IPS-NIHi7 (cell line): ENCODE measurements around the gene MORC3.
A peak's percentile ranks its signal among the peaks of the same experiment; 100 is the strongest.
"Not testable (repeated sequence)": the region's sequence is repeated elsewhere in the genome, so short reads cannot be mapped to it uniquely, and the experiment has no call there.

Source experiments
- DNase-seq: peaks from one replicate; pipeline ENCODE4 v3.0.0; 2012; ENCODE audit warnings: mixed read lengths; ENCODE audit errors: extremely low spot score

Gene MORC3, protein sequence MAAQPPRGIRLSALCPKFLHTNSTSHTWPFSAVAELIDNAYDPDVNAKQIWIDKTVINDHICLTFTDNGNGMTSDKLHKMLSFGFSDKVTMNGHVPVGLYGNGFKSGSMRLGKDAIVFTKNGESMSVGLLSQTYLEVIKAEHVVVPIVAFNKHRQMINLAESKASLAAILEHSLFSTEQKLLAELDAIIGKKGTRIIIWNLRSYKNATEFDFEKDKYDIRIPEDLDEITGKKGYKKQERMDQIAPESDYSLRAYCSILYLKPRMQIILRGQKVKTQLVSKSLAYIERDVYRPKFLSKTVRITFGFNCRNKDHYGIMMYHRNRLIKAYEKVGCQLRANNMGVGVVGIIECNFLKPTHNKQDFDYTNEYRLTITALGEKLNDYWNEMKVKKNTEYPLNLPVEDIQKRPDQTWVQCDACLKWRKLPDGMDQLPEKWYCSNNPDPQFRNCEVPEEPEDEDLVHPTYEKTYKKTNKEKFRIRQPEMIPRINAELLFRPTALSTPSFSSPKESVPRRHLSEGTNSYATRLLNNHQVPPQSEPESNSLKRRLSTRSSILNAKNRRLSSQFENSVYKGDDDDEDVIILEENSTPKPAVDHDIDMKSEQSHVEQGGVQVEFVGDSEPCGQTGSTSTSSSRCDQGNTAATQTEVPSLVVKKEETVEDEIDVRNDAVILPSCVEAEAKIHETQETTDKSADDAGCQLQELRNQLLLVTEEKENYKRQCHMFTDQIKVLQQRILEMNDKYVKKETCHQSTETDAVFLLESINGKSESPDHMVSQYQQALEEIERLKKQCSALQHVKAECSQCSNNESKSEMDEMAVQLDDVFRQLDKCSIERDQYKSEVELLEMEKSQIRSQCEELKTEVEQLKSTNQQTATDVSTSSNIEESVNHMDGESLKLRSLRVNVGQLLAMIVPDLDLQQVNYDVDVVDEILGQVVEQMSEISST

DNA sequence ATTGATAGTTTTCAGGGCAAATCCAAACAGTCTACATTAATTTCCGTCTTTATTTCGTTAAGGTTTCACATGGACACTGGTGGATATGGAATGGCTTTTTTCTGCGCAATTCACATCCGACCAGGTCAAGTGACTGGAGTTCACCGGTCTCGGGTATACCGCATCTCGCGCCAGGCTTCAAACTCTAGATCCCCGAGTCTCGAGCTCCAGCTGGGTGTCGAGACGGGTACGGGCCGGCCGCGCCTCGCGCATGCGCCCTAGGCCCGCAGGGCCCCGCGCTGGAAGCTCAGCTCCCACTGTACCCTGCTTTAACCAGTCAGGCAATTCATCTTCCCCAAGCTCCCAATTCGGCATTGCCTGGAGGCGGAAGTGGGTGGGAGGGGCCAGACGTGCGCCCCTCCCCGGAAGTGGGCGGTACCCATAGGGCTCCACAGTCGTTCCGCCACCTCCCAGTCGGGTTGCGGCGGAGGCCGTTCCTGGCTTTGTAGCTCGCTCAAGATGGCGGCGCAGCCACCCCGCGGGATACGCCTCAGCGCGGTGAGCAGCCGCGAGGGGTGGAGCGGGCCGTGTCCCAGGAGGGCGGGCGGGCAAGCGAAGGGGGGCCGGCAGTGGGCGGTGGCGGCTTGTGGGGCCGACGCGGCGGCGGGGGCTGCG, at the start of gene MORC3:
Gene MORC3 (plus strand): TSS at position 431 of the 654 bp plus-strand sequence. CDS start 68 bp downstream, at position 499.
- DNase-seq = peak; percentile 100

DNA sequence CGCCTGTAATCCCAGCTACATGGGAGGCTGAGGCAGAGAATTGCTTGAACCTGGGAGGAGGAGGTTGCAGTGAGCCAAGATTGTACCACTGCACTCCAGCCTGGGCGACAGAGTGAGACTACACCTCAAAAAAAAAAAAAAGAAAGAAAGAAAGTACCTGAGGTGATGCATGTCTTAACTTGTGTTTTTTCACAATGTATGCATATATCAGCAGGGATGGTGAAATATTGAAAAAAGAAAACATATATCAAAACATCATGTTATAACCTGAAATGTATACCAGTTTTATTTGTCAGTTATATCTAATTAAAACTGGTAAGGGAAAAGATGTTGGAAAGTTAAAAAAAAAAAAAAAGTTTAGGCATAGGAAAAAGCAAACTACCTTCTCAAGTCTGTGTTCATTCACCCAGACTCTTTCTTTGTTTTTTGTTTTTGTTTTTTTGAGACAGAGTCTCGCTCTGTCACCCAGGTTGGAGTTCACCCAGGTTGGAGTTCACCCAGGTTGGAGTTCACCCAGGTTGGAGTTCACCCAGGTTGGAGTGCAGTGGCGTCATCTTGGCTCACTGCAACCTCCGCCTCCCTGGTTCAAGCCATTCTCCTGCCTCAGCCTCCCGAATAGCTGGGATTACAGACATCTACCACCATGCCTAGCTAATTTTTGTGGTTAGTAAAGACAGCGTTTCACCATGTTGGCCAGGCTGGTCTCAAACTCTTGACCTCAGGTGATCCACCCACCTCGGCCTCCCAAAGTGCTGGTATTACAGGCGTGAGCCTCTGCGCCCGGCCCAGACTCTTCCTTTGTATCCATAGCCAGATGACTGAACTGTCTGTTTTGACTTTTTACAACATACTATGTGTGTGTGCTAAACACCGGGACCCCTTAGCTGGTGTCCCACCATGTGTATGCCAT, 49.0 kb upstream of the MORC3 start:
- not testable (repeated sequence) for DNase-seq

DNA sequence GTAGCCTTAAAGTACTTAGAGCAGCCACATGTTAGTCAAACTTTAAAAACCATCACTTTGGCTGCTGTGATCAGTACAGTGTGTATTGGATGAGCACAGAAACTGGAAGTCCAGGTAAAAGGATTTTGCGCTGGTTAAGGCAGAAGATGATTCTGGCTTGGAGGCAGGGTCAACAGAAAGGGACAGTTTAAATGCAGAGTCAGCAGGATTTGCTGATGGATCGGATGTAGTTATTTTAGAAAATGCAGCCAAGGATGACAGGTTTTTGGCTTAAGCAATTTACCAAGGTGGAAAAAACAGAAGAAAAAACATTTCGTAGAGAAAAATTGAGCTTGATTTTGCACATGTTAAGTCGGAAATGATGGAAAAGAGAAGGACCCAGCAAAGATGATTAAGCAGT, 45.9 kb upstream of the MORC3 start:
- DNase-seq = no peak

DNA sequence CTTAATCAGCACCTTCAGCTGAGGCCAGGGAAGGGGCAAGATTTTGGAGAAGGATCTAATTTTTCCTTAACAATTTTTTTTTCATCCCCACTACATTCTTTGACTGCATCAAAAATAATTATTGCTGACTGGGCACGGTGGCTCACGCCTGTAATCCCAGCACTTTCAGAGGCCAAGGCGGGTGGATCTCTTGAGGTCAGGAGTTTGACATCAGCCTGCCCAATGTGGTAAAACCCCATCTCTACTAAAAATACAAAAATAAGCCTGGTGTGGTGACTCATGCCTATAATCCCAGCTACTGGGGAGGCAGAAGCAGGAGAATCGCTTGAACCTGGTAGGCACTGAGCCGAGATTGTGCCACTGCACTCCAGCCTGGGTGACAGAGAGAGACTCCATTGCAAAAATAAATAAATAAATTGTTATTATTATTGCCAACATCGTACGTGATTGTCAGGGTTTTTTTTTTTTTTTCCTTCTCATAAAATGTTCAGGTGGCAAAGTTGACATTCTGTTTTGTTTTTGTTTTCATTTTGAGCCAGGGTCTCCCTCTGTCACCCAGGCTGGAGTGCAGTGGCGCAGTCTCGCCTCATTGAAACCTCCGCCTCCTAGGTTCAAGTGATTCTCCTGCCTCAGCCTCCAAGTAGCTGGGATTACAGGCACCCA, 37.3 kb upstream of the MORC3 start:
- no peak for DNase-seq

DNA sequence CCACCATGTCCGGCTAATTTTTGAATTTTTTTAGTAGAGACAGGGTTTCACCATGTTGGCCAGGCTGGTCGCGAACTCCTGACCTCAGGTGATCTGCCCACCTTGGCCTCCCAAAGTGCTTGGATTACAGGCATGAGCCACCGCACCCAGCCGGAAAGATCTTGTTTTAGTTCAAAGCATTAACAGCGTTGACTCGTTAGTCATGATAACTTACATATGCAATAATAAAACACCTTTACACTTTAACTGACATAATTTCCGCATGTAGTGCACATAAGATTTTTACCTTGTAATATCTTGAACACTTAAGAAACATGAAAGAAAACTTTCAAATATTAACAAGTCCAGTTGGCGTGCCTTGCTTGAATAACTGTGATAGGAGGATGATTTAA, 36.8 kb upstream of the MORC3 start:
- DNase-seq = not testable (repeated sequence)

DNA sequence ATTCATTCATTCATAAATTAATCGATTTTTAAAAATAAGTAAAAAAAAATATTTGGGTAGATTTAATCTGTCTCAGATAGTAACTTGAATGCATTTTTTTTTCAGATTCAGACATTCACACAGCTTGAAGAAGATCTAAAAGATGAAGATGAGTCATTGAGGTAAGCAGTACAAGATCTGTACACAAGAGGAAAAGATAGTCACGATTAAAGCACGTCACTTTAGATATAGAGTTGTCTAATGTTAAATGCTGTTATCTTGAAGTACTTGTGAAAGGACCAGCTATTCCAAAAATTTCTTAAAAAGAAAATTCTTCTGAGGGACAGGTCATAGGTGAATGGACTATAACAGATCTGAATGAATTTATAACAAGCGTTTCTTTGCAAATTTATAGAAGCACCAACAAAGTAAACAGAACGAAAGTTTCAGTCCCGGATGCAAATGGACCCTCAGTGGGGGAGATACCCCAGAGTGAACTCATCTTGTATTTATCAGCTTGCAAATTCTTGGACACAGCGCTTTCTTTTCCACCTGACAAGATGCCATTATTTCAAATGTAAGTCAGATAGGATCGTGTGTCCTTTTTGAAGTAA, 31.2 kb upstream of the MORC3 start:
- no peak for DNase-seq

DNA sequence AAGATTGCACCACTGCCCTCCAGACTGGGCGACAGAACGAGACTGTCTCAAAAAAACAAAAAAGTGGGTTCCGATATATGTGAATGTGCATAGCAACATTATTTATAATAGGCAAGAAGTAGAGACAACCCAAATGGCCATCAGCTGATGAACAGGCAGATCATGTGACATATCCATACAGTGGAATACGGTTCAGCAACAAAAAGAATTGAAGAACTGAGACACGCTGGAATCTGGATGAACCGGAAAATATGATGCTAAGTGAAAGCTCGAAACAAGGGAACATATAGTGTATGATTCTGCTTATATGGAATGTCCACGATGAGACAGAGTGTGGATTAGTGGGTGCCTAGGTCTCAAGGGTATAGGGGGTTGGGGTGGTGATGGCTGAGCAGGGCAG, 28.5 kb upstream of the MORC3 start:
- DNase-seq = no peak

DNA sequence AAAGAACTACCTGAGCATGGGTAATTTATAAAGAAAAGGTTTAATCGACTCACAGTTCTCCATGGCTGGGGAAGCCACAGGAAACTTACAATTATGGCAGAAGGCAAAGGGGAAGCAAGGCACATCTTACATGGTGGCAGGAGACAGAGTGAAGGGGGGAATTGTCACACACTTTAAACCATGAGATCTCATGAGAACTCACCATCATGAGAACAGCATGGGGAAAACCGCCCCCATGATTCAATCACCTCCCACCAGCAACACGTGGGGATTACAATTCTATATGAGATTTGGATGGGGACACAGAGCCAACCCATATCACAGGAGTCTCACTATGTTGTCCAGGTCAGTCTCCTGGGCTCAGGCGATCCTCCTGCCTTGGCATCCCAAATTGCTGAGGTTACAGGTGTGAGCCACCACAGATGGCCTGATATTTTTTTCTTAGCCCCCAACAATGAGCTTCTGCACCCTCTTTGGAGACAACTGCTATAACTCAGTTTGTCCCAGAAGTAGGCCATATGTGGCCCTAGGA, 22.5 kb upstream of the MORC3 start:
- no peak for DNase-seq

DNA sequence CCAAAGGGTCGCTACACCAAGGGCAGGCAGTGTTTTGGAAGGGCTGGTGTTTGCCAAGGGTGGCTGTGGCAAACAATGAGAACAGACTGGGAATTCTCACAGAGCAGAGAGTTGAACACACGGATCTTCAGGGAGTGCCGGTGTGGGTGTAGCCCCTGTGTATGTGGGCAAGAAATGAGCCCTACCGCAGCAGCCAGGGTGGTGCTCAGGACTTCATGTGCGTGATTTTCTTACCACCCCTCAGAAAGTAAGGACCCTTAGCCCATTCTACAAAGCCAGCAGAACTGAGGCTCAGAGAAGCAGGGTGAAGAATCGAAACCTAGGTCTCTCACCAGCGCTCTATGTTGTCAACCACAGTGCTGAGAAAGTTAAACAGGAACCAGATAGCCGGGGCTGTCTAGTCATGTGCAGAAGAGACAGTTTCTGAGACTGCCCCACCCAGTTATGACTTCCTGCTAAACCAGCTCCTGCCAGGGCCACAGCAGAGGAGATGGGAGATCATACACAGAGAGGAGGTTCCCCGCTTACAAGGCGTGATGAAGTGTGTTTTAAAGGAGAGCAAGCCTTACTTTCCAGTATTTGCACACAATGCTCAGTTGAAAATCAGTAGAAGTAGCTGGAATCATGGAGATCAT, 21.9 kb upstream of the MORC3 start:
- no peak for DNase-seq

DNA sequence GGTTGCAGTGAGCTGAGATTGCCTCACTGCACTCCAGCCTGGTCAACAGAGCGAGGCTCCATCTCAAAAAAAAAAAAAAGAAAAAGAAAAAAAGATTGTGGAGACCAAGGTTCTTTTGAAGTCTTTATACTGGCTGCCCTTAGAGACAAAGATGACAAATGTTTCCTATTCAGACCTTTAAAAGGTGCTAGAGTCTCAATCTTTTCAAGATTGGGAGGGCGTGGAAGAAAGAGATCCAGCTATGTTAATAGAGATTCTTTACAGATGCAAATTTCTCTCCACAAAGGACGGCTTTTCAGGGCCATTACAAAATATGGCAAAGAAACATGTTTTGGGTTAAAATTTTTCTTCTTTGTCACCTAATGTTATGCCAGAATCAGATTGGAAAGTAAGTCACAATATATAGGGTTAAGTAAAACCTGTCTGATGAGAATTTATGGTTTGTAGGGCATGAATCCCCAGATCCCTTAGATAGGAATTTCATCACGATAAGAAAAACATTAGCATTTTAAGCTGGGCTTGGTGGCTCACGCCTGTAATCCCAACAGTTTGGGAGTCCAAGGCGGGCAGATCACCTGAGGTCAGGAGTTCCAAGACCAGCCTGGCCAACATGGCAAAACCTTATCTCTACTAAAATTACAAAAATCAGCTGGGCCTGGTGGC, 13.0 kb upstream of the MORC3 start:
- DNase-seq = no peak

DNA sequence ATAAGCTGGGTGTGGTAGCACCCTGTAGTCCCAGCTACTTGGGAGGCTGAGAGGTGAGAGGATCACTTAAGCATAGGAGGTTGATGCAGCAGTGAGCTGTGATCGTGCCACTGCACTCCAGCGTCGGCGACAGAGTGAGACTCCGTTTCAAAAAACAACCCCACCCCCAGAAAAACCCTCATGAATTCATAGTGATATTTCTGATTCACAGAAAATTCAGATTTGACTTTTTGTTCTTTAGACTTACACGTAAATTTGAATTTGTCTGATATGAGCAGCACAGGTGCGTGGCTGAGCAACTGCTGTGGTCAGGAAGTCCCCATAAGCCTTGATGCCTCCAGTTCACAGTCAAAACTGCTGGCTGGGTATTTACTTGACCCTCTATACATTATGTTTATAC, 10.0 kb upstream of the MORC3 start:
- DNase-seq = no peak

DNA sequence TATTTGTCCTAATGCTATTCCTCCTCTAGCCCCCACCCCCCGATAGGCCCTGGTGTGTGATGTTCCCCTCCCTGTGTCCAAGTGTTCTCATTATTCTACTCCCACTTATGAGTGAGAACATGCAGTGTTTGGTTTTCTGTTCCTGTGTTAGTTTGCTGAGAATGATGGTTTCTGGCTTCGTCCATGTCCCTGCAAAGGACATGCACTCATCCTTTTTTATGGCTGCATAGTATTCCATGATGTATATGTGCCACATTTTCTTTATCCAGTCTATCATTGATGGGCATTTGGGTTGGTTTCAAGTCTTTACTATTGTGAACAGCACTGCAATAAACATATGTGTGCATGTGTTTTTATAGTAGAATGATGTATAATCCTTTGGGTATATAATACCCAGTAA, 6.6 kb upstream of the MORC3 start:
- not testable (repeated sequence) for DNase-seq

DNA sequence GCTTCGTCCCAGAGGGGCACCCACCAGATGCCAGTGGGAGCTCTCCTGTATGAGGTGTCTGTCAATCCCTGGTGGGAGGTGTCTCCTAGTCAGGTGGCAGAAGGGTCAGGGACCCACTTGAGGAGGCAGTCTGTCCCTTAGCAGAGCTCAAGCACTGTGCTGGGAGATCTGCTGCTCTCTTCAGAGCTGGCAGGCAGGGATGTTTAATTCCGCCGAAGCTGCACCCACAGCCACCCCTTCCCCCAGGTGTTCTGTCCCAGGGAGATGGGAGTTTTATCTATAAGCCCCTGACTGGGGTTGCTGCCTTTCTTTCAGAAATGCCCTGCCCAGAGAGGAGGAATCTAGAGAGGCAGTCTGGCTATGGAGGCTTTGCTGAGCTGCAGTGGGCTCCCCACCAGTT, 4.0 kb upstream of the MORC3 start:
- DNase-seq = not testable (repeated sequence)

DNA sequence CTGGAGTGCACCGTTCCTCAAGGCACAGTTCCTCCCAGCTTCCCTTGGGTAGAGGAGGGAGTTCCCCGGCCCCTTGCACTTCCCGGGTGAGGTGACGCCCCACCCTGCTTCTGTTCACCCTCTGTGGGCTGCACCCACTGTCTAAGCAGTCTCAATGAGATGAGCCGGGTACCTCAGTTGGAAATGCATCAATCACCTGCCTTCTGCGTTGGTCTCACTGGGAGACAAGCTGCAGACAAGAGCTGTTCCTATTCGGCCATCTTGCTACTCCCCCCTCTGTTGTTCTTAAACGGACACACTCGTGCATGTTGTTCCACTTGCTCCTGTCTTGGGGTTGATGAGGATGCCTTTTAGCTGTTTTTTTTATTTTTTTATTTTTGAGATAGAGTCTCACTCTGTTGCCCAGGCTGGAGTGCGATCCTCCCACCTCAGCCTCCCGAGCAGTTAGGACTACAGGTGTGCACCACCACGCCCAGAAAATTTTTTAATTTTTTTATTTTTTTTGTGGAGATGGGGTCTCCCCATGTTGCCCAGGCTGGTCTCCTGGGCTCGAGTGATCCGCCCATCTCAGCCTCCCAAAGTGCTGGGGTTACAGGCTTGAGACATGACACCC, 3.0 kb upstream of the MORC3 start:
- no peak for DNase-seq

DNA sequence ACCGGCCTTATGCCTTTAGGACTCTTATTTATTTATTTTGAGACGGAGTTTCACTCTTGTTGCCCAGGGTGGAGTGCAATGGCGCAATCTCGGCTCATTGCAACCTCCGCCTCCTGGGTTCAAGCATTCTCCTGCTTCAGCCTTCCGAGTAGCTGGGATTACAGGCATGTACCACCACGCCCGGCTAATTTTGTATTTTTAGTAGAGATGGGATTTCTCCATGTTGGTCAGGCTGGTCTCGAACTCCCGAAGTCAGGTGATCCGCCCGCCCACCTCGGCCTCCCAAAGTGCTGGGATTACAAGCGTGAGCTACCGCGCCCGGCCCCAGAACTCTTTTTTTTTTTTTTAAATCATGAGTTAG, 611 bp upstream of the MORC3 start:
- DNase-seq = not testable (repeated sequence)

DNA sequence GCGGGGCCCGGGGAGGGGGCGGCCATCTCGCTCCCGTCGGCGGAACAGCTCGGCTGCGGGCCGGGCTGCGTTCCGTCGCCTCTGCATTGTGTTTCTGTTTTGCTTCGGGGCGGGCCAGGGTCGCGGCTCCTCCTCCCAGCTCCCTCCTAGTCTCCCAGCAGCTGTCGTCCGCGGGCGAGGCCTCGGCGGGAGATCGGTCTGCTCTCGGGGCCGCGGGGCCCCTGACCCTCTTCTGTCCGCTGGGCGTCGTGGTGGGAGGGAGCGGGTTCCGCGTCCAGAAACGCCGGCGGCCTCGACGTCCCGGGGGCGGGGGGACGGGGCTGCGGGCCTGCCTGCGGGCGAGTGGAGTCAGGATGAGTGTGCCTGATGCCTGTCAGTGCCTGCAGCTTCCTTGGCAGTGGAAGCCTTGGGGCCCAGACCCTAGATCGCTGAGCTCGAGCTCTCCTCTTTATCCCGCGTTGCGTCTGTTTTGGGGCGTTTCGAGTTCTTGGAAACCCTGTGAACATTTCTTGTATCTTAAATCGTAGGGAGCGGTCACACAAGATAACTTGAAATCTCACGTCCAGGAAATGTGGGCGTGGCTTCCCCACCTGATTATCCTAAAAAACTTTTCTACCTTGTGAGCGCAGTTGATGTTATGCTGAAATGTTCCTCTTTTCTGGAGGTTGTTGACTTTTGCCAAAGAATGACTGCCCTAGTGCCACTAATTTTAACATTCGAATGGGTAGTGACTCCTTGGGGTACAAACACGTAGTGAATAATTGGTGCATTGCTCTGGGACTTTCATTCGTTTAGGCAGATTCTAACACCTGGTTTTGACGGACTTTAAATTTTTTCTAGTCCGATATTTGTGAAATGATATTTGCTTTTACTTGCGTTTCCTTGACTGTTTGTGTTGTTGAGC, 676 bp downstream of the MORC3 start:
- DNase-seq = peak; percentile 59

DNA sequence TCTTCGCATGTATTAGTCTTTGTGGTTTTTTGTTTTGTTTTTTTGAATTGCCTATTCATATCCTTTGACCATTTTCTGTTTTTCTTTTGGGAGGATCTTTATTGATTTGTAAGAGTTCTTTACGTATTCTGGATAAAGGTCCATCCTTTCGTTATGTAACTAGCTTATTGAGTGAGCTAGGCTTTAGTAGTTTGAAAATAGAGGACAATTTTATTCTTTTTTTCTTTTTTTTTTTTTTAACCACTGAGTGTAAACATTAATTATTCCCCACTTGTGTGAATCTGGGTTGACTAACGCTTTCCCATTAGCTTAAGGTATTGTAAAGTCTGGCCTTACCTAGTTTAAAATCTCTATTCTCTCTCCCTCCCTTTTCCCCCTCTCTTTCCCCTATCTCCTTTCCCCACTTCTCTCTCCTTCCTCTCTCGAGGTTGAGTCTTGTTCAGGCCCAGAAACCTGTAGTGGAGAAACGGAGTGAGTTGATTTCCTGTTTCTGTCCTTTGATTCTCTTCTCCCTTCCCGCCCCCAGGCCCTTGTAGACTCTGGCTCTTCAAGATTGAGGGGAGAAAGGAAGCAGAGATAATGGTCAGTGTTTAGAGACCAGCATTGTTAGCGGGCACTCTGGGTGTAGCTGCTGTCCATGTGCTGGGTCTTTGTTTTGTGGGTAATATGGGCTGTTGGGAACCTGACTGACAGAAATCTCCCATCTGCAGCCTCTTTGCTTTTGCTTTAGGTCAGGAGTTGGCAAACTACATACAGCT, 1.5 kb downstream of the MORC3 start:
- peak; percentile 31 for DNase-seq
